SU-DHL-6 (cell line): ENCODE measurements around the gene B3GAT1.

Source experiments
- H2AFZ ChIP-seq: fragments of 200-600 bp; sonication (generic); 2 replicates; pipeline ENCODE4 v1.6.1; 2014; ENCODE audit warnings: low read depth, mild to moderate bottlenecking, moderate library complexity, mixed read lengths, antibody characterized with exemption, low read length; ENCODE audit not compliant: severe bottlenecking
- H3F3A ChIP-seq: fragments of 200-600 bp; shearing (Covaris generic); 2 replicates; pipeline ENCODE4 v1.6.0; 2016; ENCODE audit warnings: antibody characterized with exemption, mild to moderate bottlenecking; ENCODE audit not compliant: insufficient read depth
- H3K27ac ChIP-seq: fragments of 200-600 bp; sonication (generic); 2 replicates; pipeline ENCODE4 v1.5.1; 2016; ENCODE audit warnings: low read depth, mild to moderate bottlenecking, low read length, moderate library complexity, mixed read lengths
- H3K27me3 ChIP-seq: fragments of 200-600 bp; sonication (generic), shearing (Covaris generic); 2 replicates; pipeline ENCODE4 v1.6.0; 2014; ENCODE audit warnings: mild to moderate bottlenecking, low read length
- H3K36me3 ChIP-seq: fragments of 200-600 bp; sonication (generic); 2 replicates; pipeline ENCODE4 v1.6.1; 2014; ENCODE audit warnings: mild to moderate bottlenecking, low read length, mixed read lengths
- H3K4me2 ChIP-seq: fragments of 300-600, 200-600 bp; shearing (Covaris generic), sonication (generic); 2 replicates; pipeline ENCODE4 v1.6.0; 2014; ENCODE audit warnings: low read length, low read depth, mild to moderate bottlenecking; ENCODE audit not compliant: poor library complexity, severe bottlenecking
- H3K4me3 ChIP-seq: fragments of 200-600 bp; sonication (generic); 2 replicates; pipeline ENCODE4 v1.5.1; 2014; ENCODE audit warnings: antibody characterized with exemption, low read length, mild to moderate bottlenecking, mixed read lengths; ENCODE audit not compliant: insufficient read depth, poor library complexity, severe bottlenecking
- H3K79me2 ChIP-seq: fragments of 200-600 bp; sonication (generic); 2 replicates; pipeline ENCODE4 v1.6.1; 2014; ENCODE audit warnings: mild to moderate bottlenecking, low read length, moderate library complexity; ENCODE audit not compliant: insufficient read depth
- H3K9ac ChIP-seq: fragments of 200-600 bp; sonication (generic); 2 replicates; pipeline ENCODE4 v1.7.0; 2014; ENCODE audit warnings: mild to moderate bottlenecking, low read length
- H3K9me2 ChIP-seq: fragments of 200-600 bp; sonication (generic); replicated peaks from 2 replicates; pipeline ENCODE4 v1.6.1; 2014; ENCODE audit warnings: low read length; ENCODE audit not compliant: insufficient read depth
- H3K9me3 ChIP-seq: fragments of 200-600 bp; sonication (generic); 2 replicates; pipeline ENCODE4 v1.6.1; 2014; ENCODE audit warnings: low read length, mixed read lengths; ENCODE audit not compliant: insufficient read depth
- H4K20me1 ChIP-seq: fragments of 200-600 bp; sonication (generic); 2 replicates; pipeline ENCODE4 v1.6.1; 2014; ENCODE audit warnings: low read depth, mild to moderate bottlenecking, antibody characterized with exemption, low read length, moderate library complexity, mixed read lengths
- EZH2phosphoT487 ChIP-seq: fragments of 200-600 bp; sonication (generic), shearing (Covaris generic); conservative IDR thresholded peaks from 2 replicates; pipeline ENCODE4 v1.6.1; 2018; ENCODE audit warnings: mild to moderate bottlenecking, antibody characterized with exemption, low read length, moderate library complexity, mixed read lengths
- TF ChIP-seq, protein P1 (sequence below): fragments of 200-600 bp; sonication (generic); IDR thresholded peaks from one replicate; pipeline ENCODE4 v1.5.1; 2017; ENCODE audit warnings: antibody characterized with exemption, mild to moderate bottlenecking, low read length, moderate library complexity; ENCODE audit not compliant: insufficient read depth, poor library complexity, severe bottlenecking

The B3GAT1 gene

DNA sequence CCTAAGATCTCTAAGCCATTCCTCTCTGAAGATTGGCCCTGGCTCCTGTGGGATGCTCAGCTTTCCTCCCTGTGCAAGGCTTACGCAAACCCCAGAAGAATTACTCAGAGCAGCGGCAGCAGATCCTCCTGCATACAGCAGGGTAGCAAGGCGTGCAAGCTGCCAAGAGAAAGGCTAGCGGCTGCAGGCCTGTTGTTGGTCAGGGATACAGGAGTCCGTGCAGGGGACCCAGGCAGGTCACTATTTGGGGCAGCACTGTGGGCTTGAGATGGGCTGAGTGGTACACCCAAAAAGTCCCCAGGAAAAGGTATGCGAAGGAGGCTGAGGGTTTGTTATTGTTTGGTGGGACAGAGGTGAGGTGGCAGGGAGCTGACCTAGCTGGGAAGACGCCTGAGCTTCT is 78.7 kb downstream of the B3GAT1 start:
- TF ChIP-seq, protein P1, sequence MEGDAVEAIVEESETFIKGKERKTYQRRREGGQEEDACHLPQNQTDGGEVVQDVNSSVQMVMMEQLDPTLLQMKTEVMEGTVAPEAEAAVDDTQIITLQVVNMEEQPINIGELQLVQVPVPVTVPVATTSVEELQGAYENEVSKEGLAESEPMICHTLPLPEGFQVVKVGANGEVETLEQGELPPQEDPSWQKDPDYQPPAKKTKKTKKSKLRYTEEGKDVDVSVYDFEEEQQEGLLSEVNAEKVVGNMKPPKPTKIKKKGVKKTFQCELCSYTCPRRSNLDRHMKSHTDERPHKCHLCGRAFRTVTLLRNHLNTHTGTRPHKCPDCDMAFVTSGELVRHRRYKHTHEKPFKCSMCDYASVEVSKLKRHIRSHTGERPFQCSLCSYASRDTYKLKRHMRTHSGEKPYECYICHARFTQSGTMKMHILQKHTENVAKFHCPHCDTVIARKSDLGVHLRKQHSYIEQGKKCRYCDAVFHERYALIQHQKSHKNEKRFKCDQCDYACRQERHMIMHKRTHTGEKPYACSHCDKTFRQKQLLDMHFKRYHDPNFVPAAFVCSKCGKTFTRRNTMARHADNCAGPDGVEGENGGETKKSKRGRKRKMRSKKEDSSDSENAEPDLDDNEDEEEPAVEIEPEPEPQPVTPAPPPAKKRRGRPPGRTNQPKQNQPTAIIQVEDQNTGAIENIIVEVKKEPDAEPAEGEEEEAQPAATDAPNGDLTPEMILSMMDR = no peak
- TF ChIP-seq EZH2phosphoT487 = no peak

DNA sequence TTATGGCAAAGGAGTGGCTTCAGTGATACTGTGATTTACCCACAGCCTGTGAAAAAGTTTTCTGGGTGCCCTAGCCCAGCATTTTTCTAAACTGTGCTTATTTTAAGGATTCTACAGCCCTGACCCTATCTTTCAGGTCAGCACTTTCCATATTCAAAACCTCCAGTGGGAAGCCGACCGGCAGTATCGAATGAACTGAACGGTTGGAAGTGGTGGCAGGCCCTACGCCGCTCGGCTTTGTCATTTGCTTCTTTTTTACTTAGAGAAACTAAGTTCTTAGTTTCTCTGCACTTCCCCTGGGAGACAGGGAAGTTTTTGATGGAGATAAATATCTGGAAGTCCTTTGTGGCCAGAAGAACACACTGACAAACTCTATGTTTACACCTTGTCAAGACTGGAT is 79.3 kb downstream of the B3GAT1 start:
- Histone ChIP-seq H3K27me3 (no peaks in the 10 kb centered on the region), H3K4me3 (no peak overlapping the region), H3K9me2 (no peaks in the 10 kb centered on the region), H3K9me3 (no peaks in the 10 kb centered on the region), H3K9ac (no peak overlapping the region), H3K36me3 (no peaks in the 10 kb centered on the region), H3K27ac (no peak overlapping the region), H3K79me2 (no peaks in the 10 kb centered on the region), H2AFZ (no peak overlapping the region), H3K4me2 (no peak overlapping the region), H4K20me1 (no peaks in the 10 kb centered on the region), H3F3A (no peaks in the 10 kb centered on the region)
- no peak for TF ChIP-seq EZH2phosphoT487
- TF ChIP-seq, protein P1 = no peak

More for the DNA sequence above, 78.7 kb downstream of the B3GAT1 start:
- Histone ChIP-seq H3K4me2 (no peak overlapping the region), H2AFZ (no peak overlapping the region), H3K79me2 (no peaks in the 10 kb centered on the region), H4K20me1 (no peaks in the 10 kb centered on the region), H3K9ac (no peak overlapping the region), H3K27ac (no peak overlapping the region), H3K9me2 (no peaks in the 10 kb centered on the region), H3K36me3 (no peaks in the 10 kb centered on the region), H3K27me3 (no peaks in the 10 kb centered on the region), H3F3A (no peaks in the 10 kb centered on the region), H3K9me3 (no peaks in the 10 kb centered on the region), H3K4me3 (no peak overlapping the region)

DNA sequence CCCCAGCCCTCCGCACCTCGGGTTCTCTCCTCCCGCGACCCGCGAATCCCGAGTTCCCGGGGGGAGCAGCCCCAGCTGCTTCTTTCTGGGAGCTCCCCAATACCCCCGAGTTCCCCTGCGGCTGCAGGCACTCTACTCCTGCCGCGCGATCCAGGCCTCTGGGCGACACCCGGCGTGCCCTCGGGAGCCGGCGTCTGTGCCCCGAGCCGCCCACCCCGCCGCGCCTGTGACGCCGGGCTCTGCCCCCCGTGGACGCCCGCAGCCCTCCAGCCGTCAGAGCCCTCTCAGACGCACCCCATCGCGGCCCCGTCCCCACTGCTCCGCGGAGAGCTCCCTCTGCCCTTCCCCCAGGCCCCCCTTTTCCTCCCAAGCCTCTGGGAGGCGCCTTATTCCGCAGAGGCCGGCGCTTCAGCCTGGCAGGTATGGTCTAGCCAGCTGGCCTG is 79.8 kb downstream of the B3GAT1 start:
- Histone ChIP-seq H2AFZ (no peak overlapping the region), H3K9ac (no peak overlapping the region), H3K27ac (no peak overlapping the region), H3K9me3 (no peaks in the 10 kb centered on the region), H3K27me3 (no peaks in the 10 kb centered on the region), H3K36me3 (no peaks in the 10 kb centered on the region), H3F3A (no peaks in the 10 kb centered on the region), H3K4me3 (no peak overlapping the region), H3K79me2 (no peaks in the 10 kb centered on the region), H4K20me1 (no peaks in the 10 kb centered on the region), H3K4me2 (no peak overlapping the region), H3K9me2 (no peaks in the 10 kb centered on the region)
- TF ChIP-seq, protein P1 = no peak
- no peak for TF ChIP-seq EZH2phosphoT487
